LNCAP (cell line): Measurements from ENCODE around the gene FAM240B.

Source experiments
- TF ChIP-seq, protein P1 (sequence below): fragments of 450-650 bp; IDR thresholded peaks from 2 replicates; pipeline ENCODE4 v1.5.1; 2017; ENCODE audit warnings: mild to moderate bottlenecking

FAM240B gene

DNA sequence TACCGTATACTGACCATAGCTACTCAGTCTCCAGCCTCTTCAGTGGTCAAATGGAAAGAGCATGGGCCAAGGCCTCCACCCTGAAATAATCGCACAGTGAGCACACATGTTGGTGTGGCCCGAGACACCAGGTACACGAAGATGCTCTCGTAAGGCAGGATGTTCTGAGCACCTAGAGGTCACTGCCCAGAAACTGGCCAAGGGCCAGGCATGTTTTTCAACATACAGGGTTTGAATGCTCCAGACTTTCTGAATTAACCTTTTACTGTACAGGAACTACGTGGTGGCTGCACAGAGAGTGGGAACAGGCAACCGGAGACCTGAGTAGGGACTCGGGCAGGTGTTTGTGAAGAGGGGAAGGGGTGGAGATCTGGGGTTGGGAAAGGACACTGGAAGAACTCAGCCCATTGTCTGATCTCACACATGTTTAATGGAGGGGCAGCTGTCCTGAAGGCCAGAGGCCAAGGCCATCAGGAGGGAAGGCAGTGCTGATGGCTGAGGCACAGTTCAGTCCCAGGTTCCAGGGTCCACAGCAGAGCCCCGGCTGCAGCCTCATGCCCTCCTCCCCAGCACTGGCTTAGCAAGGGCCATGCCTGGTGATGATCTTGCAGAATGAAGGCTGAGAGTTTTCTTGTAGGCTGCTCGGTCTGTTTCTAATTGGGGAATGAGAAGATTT lies 51.0 kb downstream of the FAM240B start:
- TF ChIP-seq, protein P1, sequence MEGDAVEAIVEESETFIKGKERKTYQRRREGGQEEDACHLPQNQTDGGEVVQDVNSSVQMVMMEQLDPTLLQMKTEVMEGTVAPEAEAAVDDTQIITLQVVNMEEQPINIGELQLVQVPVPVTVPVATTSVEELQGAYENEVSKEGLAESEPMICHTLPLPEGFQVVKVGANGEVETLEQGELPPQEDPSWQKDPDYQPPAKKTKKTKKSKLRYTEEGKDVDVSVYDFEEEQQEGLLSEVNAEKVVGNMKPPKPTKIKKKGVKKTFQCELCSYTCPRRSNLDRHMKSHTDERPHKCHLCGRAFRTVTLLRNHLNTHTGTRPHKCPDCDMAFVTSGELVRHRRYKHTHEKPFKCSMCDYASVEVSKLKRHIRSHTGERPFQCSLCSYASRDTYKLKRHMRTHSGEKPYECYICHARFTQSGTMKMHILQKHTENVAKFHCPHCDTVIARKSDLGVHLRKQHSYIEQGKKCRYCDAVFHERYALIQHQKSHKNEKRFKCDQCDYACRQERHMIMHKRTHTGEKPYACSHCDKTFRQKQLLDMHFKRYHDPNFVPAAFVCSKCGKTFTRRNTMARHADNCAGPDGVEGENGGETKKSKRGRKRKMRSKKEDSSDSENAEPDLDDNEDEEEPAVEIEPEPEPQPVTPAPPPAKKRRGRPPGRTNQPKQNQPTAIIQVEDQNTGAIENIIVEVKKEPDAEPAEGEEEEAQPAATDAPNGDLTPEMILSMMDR, result no peak

DNA sequence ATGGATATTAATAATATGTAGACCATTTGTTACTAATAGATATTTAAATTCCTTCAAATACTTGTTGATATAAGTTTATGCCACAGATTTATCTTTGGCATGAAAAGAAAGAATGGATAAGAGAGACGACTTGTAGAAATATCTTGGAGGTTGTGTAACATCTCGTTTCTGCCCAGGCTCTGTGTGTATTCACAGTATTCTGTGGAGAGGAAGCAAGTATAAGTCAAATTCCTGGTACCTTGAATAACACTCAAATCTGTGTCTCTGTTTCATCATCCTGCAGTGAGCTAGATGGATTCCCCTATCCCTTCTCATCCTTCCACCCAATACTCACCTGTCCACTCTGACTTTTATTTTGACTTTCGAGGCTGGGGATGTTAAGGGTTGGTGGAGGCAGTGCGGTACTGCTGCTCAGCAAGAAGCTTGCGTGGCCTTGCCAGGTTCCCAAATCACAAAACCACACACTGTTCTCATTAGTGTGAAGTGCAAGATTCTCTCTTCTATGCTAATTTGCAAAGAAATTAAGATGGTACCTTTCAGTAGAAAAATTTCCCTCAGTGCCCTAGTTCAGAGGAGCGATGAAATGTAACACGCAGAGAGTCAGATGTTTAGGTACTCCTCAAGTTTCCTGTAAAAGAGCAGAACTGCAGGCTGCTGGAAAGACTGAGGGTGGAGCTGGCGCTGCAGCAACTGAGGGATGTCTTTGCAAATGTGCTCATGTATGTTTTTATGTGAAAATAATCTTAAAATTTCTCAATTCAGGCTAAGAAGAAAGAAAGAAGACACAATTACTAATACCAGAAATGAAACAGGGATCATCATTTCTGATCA lies 57.0 kb downstream of the FAM240B start:
- TF ChIP-seq, protein P1, result no peak; the same call in 1 of the 2 replicates

DNA sequence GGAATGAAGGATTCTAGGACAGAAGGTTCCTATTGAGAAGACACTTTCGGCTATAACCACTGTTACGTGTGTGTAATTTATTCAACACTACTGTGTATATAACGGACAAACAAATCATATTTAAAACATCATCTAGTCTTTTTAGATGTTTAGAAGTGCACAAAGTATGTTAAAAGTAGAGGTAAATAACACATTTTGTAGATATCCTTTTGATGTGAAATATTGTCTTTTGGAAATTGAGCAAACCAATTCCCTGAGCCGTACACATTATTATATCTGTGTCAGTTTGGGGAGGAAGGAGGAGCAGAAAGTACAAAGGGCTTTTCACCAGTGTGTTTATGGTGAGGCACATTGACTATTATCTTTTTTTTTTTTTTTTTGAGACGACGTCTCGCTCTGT lies 60.4 kb downstream of the FAM240B start:
- TF ChIP-seq, protein P1, result no peak

DNA sequence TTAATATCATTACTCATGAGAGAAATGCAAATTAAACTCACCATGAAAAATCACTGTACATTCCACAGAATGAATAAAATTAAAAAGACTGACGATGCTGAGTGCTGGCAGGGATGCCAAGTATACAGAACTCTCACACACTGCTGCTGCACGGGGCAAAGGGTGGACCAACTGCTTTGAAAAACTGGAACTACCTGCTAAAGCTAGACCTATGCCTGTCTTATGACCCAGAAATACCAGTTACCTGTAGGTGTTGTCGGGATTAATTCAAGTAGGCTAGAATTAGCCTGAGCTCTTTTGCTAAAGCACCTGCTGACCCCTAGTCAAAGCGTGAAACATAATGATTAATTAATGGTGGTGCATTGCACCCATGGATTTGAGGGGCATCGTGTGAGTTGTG lies 63.0 kb downstream of the FAM240B start:
- TF ChIP-seq, protein P1, result no peak

DNA sequence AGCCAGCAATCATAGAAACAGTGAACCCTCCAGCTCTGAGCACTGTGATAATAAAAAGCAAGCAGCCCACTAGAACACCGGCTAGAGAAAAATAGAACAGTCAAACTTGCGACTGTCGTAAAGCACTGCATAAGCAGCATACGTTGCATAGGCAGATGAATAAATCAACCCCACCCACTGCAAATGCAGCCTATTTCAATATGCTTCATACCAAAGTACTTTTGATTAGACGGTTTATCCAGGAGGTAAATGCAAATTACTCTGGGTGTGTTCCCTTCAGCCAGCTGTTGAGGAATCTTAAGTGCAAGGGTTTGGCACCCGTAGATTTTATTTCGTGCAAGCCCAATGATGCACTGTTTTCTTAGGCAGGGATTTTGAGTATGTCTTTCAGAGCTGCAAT lies 67.4 kb downstream of the FAM240B start:
- TF ChIP-seq, protein P1, result no peak

DNA sequence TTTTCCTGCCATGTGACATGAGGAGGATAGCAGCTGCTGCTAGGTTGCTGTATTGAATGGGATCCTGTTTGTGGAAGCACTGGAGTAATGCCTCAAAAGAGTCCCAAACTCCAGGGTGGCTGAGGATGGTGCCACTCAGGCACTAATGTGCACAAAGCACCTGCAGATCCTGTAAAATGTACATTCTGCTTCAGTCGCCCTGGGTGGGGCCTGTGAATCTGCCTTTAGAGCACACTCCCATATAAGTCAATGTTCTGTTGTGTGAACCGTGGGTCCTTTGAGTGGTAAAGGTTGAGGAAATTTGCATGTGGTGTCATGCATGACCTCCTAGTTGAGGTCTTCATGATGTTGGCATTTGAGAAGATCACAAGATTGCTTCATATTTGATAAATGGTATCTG lies 67.9 kb downstream of the FAM240B start:
- TF ChIP-seq, protein P1, result no peak

DNA sequence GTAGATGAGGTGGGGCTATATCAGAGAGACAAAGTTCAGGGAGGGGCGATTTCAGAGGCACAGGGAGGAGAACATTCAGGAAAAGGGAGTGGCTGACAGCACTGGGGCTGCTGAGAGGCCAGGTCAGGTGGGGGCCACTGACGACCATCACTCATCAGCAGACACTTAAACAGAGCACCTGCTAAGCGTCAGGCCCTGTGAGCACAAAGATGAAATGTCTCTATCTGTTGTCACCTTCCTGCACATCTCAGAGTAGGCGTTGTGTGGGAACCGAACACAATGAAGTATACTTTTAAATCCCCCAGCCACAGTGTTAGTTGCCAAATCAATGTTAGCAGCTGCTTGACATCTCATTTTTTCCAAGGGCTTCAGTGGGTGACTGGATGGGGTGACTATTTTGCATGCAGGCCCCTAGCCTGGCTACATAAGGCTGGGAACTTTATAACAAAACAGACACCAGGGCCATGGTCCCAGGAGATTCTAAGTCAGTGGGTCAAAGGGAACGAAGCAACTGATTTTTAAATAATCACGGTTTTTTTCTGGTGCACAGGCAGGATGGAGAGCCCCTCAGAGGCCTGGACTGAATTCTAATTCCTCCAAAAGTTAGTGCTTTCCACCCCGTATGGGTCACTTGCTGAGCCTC lies 68.4 kb downstream of the FAM240B start:
- TF ChIP-seq, protein P1, result no peak
